ENCODE measurements around the gene CTNNAL1.
"Not testable (repeated sequence)": the region's sequence is repeated elsewhere in the genome, so short reads cannot be mapped to it uniquely, and the experiment has no call there.

Gene CTNNAL1

DNA sequence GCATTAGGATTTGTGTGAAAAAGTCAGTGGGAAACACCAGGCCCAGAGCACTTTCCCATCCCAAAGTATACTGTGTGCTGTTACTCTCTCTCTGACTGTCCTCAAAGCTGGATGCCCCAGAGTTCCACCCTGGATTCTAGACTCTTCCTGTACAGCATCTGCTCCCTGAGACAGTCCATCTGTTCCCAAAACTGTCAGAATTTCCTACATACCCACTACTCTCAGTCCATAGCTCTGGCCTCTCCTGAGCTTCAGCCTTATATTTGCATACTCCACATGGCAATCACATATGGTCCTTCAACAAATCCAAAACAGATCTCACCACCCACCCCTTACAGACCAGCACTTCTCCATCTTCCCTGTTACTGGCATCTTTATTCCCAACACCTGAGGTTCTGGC, 88.8 kb downstream of the CTNNAL1 start:
- no peak for DNase-seq

DNA sequence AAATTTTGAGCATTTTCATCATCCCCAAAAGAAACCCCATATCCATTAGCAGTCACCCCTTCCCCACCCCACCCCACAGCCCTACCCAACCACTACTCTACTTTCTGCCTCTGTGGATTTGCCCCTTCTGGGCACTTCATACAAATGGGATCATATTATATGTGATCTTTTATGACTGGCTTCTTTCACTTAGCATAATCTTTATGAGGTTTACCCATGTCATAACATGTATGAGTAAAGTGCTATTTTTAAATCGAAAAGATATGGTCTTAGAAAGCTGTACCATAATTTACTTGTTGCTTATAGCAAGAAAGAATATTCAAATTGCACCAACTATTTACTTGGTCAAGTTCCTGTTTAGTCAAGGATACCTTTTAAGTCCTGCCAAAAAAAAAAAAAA, 92.1 kb downstream of the CTNNAL1 start:
- no peak for DNase-seq

DNA sequence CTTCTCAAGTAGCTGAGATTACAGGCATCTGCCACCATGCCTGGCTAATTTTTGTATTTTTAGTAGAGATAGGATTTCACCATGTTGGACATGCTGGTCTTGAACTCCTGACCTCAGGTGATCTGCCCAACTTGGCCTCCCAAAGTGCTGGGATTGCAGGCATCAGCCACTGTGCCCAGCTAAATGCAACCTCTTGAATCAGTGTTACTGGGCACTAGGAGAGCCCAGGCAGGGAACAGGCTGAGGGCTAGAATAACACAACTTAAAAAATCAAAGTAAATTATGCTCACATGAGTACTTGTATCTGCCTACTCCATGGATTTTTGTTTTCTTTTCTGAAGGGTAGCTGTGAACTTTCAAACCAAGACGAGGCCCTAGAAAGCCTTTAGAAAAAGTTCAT, 92.9 kb downstream of the CTNNAL1 start:
- not testable (repeated sequence) for DNase-seq

DNA sequence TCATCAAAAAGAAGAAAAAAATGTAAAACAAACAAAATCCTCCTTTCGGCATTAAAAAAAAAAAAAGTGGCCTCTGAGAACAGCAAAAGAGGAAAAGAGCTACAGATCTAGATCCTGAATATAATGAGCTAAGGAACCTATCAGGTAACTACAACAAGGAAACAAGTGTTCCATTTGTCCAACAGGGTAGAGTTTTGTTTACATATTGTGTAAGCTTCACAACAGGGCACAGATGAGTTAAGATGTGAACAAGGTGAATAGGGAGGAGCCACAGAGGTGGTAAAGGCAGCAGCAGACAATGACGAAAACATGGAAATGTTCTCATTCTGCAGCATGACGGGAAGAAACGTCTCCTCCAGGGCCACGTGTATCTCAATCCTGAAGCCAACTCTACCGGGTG, 93.8 kb downstream of the CTNNAL1 start:
- DNase-seq, result no peak

DNA sequence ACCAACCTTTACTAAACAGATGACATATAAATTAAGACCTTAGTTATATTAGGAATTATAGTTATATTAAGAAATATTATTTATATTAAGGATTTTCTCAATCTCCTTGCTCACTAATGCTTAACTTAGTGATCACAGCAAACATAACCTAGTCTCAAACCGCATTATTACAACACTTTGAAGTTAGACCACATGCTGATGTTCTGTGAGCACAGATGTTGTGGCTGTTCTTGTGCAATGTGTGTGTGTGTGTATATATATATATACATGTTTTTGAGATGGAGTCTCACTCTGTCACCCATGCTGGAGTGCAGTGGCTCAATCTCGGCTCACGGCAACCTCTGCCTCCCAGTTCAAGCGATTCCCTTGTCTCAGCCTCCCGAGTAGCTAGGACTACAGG, 99.9 kb downstream of the CTNNAL1 start:
- no peak for DNase-seq

DNA sequence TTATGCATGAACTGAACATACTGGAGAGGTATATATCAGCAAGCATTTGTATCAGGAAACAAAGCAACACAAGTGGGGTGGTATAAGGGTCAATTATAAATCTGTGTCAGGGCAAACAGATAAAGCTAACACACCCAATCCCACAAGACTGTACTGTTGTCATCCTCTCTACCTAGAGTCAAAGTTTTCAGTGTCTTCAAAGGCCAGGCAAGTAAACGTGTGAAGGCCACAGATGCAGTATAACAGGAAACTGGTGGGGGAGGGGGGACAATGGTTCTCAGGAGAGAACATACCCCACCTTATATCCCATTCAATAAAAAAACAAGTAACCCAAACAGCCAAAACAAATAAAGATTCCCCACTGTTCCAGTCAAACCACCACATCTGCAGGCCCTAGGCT, 101.5 kb downstream of the CTNNAL1 start:
- no peak for DNase-seq

DNA sequence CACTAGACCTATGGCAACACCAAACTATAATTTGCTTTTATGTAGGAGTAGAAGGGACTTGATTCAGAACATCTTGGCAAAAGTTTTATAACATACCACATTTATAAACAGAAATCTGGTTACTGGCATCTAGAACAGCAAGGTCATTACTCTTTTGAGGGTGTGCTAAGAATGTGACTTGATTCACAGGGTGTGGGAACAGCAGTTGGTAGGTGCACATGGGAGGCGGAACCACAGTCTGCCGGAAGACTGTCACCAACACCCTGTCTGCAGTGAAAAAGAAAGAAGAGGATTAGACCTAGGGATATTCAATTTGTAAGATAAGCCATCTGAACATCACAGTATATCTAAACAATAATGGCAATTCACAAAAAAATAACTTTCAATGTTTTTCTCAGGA, 102.4 kb downstream of the CTNNAL1 start:
- DNase-seq, result no peak

DNA sequence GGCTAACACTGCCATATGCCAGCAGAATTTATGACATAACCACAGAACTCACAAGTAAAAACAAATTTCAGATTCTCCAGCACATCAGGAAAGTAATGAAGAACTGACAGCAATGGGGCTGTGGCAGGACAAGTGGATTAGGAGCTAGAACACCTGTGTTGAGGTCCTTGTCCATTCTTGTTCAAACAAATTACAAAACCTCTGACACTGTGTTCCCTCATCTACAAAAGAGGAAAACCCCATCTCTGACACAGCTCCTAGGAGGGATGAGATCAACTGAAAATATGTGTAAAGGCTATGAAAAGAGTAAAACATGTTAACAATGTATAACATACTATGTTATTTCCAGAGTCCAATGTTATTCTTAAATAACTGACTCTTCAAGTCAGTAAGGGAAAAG, 102.9 kb downstream of the CTNNAL1 start:
- no peak for DNase-seq

DNA sequence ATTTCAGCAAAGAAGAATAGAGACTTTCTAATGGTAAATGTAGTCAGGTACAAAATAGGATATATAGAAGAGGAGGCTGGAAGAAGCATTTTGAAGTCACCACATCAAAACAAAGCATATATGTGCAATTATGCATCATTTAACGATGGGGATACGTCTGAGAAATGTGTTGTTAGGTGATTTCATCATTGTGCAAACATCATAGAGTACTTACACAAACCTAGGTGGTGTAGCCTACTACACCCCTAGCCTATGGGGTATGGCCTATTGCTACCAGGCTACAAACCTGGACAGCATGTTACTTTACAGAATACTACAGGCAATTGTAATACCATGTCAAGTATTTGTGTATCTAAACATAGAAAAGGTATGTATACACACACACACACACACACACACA, 107.8 kb downstream of the CTNNAL1 start:
- no peak for DNase-seq

DNA sequence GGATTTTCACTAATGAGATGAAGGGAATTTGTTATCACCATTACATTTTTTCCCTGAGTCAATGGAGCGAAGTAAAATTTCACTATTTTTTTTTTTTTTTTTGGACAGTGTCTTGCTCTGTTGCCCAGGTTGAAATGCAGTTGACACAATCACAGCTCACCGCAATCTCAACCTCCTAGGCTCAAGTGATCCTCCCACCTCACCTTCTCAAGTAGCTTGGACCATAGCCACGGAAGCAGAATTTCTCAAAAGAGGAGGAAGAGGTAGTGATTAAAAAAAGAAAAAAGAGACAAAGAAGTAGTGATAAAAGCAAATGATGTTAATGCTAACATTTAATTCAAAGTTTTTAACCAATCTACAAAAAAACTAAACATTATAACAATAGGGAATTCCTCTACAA, 109.1 kb downstream of the CTNNAL1 start:
- no peak for DNase-seq

DNA sequence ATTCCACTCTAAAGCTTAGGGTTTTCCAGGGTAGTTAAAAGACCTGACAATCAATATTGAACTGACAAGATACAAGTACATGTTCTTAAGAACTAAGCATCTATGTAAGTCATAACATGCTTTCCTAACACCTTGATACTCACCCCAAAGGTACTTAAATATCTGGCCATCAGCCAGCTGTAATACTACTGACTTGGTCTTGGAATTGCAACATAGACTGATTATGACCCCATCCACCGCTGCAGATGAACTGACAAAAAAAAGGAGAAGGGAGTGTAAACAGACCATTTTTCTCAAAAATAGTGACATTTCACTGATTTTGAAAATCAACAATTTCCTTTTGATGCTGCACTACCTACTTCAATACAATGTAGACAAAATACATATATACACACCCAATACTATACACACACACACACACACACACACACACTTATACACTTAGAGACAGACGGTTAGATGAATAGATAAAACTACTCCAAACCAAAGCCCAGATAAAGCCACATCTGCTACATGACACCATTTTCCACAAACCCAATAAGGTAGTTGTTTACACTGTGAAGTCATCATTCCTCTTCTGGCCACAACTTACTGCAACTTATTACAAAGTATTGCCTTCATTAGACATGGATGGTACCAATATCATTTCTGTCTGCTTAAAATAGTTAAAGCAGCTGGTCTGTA, 109.7 kb downstream of the CTNNAL1 start:
- DNase-seq, result peak; percentile 7

DNA sequence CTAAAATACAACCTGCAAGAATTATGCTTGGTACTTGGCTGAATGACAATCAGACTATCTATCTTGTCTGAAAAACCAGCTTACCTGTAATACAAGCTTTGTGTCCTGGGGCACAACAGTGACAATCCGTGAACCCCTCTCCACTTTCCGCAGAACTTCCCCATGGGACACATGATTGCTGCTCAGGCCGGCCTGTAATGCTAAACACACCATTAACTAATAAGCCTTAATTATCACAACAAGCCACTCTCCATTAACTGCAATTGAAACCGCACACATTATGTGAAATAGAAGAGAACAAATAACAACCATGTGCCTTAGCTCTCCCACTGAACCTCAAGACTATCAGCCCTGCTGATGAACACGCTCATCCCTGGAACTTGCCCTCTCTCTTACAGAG, 113.1 kb downstream of the CTNNAL1 start:
- no peak for DNase-seq

DNA sequence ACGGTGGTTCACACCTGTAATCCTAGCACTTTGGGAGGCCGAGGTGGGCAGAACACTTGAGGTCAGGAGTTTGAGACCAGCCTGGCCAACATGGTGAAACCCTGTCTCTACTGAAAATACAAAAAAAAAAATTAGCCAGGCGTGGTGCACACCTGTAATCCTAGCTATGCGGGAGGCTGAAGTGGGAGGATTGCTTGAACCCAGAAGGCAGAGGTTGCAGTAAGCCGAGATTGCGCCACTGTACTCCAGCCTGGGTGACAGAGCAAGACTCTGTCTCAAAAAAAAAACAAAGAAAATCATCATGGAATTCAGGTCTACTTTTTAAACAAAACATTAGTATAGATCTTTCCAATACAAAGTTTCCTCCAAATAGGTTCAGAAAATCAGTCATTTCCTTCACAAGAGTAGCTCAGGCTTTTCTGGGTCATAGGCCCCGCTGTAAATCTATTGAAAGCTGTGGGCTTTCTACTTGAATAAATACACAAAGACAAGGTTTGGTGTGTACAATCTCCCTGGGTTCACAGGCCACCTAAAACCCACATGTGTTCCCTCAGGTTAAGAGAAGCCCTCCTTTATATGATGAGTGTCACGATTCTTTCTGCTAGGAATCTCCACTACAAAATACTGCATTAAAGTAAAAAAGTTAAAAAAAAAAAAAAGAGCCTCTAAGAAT, 114.1 kb downstream of the CTNNAL1 start:
- DNase-seq, result not testable (repeated sequence)

DNA sequence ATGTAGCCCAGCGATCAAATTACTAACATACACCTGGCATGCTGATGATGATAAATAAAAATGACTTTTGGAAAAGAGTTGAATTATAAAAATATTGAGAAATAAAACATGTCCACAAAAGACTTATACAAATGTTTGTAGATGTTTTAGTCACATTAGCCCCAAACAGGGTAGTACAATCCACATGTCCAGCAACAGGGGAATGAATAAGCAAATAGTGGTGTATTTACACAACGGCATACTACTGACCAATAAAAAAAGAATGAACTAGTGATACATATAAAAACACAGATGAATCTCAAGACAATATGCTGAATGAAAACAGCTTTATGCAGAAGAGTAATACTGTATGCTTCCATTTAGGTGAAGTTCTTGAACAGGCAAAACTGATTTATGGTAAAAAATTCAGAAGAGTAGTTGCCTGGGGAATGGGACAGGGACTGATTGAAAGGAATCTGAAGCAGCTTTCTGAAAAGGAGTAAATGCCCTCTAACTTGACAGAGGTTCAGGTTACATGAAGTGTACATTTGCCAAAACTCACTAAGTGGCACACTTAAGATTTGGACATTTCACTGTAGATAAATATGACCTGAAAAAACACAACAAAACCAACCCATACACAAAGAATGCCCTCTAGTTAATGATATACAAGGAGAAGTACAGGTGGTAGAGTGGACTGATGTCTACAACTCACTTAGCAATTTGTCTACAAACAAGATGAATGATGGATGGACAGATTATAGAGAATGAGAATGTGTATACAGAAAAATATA, 115.8 kb downstream of the CTNNAL1 start:
- no peak for DNase-seq

DNA sequence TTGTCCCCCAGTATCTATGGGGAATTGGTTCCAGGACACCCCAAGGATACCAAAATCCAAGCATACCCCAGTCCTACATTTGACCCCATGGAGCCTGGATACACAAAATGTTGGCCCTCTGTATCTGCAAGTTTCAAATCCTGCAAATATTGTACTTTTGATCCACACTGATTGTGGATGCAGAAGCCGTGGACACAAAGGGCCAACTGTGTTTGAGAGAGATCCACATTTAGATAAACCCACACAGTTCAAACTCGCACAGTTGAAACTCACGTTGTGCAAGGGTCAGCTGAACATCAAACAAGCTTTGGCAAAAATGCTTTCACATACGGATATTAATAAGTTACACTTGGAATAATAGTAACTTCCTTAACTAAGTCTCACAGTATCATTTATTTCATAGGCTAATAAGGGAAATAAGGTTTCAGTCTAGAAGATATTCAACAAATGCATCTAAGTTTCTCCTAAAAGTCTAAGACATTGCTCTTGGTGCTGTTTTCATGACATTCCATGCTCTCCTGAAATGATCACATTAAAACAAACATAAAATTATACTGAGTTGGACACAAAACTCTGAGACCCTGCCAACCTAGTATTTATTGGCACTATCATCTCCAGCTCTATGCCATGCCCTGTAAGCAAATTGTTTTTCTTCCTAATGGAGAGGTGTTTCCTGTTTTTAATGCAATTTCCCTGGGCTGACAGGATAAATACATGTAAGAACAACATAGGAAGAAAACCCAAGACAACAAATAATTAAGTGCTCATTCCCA, 118.9 kb downstream of the CTNNAL1 start:
- no peak for DNase-seq
